ENCODE measurements around the gene DGCR8.

Gene DGCR8

GRCh38 chr22:20112623-20113511 is 32.8 kb downstream of the DGCR8 start:
- DNase-seq, result no peak

- DNase-seq, result no peak
Observed at GRCh38 chr22:20113551-20114310, 33.7 kb downstream of the DGCR8 start.

- no peak for DNase-seq
Observed at GRCh38 chr22:20114506-20115475, 34.8 kb downstream of the DGCR8 start.

- DNase-seq, result no peak
Observed at GRCh38 chr22:20115691-20116375, 35.8 kb downstream of the DGCR8 start, which contains the start of gene RANBP1. RANBP1 (plus strand) TSS chr22:20116104; CDS start chr22:20116185, 81 bp downstream.

GRCh38 chr22:20116376-20116950 is 36.4 kb downstream of the DGCR8 start:
- no peak for DNase-seq

- peak; percentile 95 for DNase-seq
Observed at GRCh38 chr22:20116951-20117632, 37.1 kb downstream of the DGCR8 start, which contains the start of gene TRMT2A. TRMT2A (minus strand) TSS chr22:20117226; CDS start chr22:20116906, 320 bp downstream.

- no peak for DNase-seq
Observed at GRCh38 chr22:20117633-20118299, 37.7 kb downstream of the DGCR8 start.

- DNase-seq, result no peak
Observed at GRCh38 chr22:20118300-20119020, 38.4 kb downstream of the DGCR8 start.

- no peak for DNase-seq
Observed at GRCh38 chr22:20121856-20122415, 41.9 kb downstream of the DGCR8 start.

GRCh38 chr22:20123366-20124082 is 43.5 kb downstream of the DGCR8 start:
- DNase-seq, result no peak

GRCh38 chr22:20124083-20124787 is 44.2 kb downstream of the DGCR8 start:
- DNase-seq, result no peak

- no peak for DNase-seq
Observed at GRCh38 chr22:20125201-20126174, 45.4 kb downstream of the DGCR8 start.

- DNase-seq, result no peak
Observed at GRCh38 chr22:20126284-20127029, 46.4 kb downstream of the DGCR8 start.

- no peak for DNase-seq
Observed at GRCh38 chr22:20127318-20127868, 47.4 kb downstream of the DGCR8 start.

GRCh38 chr22:20127869-20128618 is 48.0 kb downstream of the DGCR8 start:
- DNase-seq, result no peak

Data from kidney glomerular epithelial cell (primary cell).